ENCODE data around the gene PRMT2. TPM values are rescaled to one million over a fixed set of nuclear protein-coding genes. Genes with fewer than 3 reads are reported as not detected.
A peak's percentile ranks its signal among the peaks of the same experiment; 100 is the strongest.

Gene PRMT2
- total and polyA plus RNA-seq, 2 donors from 2014 or later = 82.6 to 100 TPM

- H3K9ac ChIP-seq (ENCODE audit: low read length in 3 of 3) = no peak overlapping the region
- peaks cover 0 to 3% (median 0%) of the 10 kb centered on the region in 3 donors for H3K9me3 ChIP-seq (ENCODE audit: control insufficient read depth in 2 of 3, insufficient read depth in 1 of 3, low read length in 3 of 3)
- H3K27me3 ChIP-seq (ENCODE audit: control insufficient read depth, insufficient read depth, low read length) = no peaks in the 10 kb centered on the region
- peak in 4 of 5 donors; percentile 70 to 92 (median 83) for DNase-seq
- TF ChIP-seq CTCF (IDR thresholded peaks at IDR 0.05; ENCODE audit: borderline replicate concordance, extremely low read depth, insufficient read depth) = no peak
- no peak for FAIRE-seq
- H3K27ac ChIP-seq (ENCODE audit: low read depth in 2 of 2, low read length in 2 of 2) = no peak overlapping the region
- intact Hi-C loops (cut with DNase I) = no loop called here
- H3K4me3 ChIP-seq (ENCODE audit: low read length in 3 of 3) = no peak overlapping the region
- peaks cover 0 to 6% (median 0%) of the 10 kb centered on the region in 3 donors for H3K4me1 ChIP-seq (ENCODE audit: control insufficient read depth in 2 of 3, insufficient read depth in 2 of 3, low read depth in 1 of 3, low read length in 3 of 3)
- H3K36me3 ChIP-seq (ENCODE audit: control insufficient read depth in 2 of 3, insufficient read depth in 3 of 3, low read length in 3 of 3) = no peaks in the 10 kb centered on the region
Observed at GRCh38 chr21:46598581-46599572, 36.6 kb upstream of the PRMT2 start.

GRCh38 chr21:46600305-46600704, 35.2 kb upstream of the PRMT2 start:
- TF ChIP-seq CTCF (IDR thresholded peaks at IDR 0.05; ENCODE audit: borderline replicate concordance, extremely low read depth, insufficient read depth) = no peak
- Histone ChIP-seq H3K36me3 (ENCODE audit: control insufficient read depth in 2 of 3, insufficient read depth in 3 of 3, low read length in 3 of 3) (no peaks in the 10 kb centered on the region), H3K4me1 (ENCODE audit: control insufficient read depth in 2 of 3, insufficient read depth in 2 of 3, low read depth in 1 of 3, low read length in 3 of 3) (peaks cover 0 to 6% (median 0%) of the 10 kb centered on the region in 3 donors), H3K9ac (ENCODE audit: low read length in 3 of 3) (no peak overlapping the region), H3K27me3 (ENCODE audit: control insufficient read depth, insufficient read depth, low read length) (no peaks in the 10 kb centered on the region), H3K27ac (ENCODE audit: low read depth in 2 of 2, low read length in 2 of 2) (no peak overlapping the region), H3K4me3 (ENCODE audit: low read length in 3 of 3) (no peak overlapping the region), H3K9me3 (ENCODE audit: control insufficient read depth in 2 of 3, insufficient read depth in 1 of 3, low read length in 3 of 3) (no peaks in the 10 kb centered on the region)
- DNase-seq (no peak), FAIRE-seq (no peak)
- intact Hi-C loops (cut with DNase I) = no loop called here

DNA sequence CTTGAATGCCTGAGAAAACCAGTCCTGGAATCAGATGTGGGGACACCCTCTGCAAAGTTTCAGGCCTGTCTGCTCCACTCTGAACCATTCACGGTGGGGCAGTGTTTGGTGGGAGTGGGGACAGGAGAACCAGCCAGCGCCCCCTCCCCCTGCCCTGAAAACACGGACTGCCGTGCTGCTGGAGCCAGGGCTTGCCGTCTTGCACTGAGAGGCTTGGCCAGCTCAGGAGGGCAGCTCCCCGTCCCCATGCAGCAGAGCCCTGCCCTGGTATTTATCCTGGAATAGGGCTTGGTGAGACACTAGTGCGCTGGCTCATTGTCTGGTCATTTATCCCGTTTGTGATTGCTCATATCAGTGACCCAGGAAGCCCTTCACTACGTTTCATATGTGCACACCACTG, 34.5 kb upstream of the PRMT2 start:
- Histone ChIP-seq H3K9me3 (ENCODE audit: control insufficient read depth in 2 of 3, insufficient read depth in 1 of 3, low read length in 3 of 3) (no peaks in the 10 kb centered on the region), H3K27ac (ENCODE audit: low read depth in 2 of 2, low read length in 2 of 2) (no peak overlapping the region), H3K27me3 (ENCODE audit: control insufficient read depth, insufficient read depth, low read length) (no peaks in the 10 kb centered on the region), H3K36me3 (ENCODE audit: control insufficient read depth in 2 of 3, insufficient read depth in 3 of 3, low read length in 3 of 3) (no peaks in the 10 kb centered on the region), H3K9ac (ENCODE audit: low read length in 3 of 3) (no peak overlapping the region), H3K4me3 (ENCODE audit: low read length in 3 of 3) (no peak overlapping the region), H3K4me1 (ENCODE audit: control insufficient read depth in 2 of 3, insufficient read depth in 2 of 3, low read depth in 1 of 3, low read length in 3 of 3) (peaks cover 0 to 6% (median 0%) of the 10 kb centered on the region in 3 donors)
- FAIRE-seq (no peak), DNase-seq (no peak)
- TF ChIP-seq CTCF (IDR thresholded peaks at IDR 0.05; ENCODE audit: borderline replicate concordance, extremely low read depth, insufficient read depth) = no peak
- intact Hi-C loops (cut with DNase I) = no loop called here
